Activated naive CD4-positive, alpha-beta T cell treated with anti-CD3 and anti-CD28 coated beads, Interleukin-2, amount 50 U/mL, for 72 hours (primary cell): ENCODE results near the gene PRMT1. TPM values are rescaled to one million over a fixed set of nuclear protein-coding genes. Genes with fewer than 3 reads are reported as not detected.

Experiments
- ATAC-seq, 2 donors: fragments of 150-1000 bp; cut with Tn5 transposase; 2 replicates each; pipeline ENCODE4 v1.10.0; 2021; ENCODE audit warnings: mild to moderate bottlenecking in 2 of 2, moderate library complexity in 2 of 2
- DNase-seq, 2 donors: peaks; one replicate each; pipeline ENCODE4 v3.0.0; 2021 to 2022; ENCODE audit warnings: low spot score in 2 of 2
- H3K27ac Mint-ChIP-seq, 2 donors: one replicate each; pipeline ENCODE4 v1.8.0; 2022; ENCODE audit warnings: mild to moderate bottlenecking in 2 of 2, mixed read lengths in 2 of 2
- H3K36me3 Mint-ChIP-seq, 2 donors: one replicate each; pipeline ENCODE4 v1.8.0; 2022; ENCODE audit warnings: mixed read lengths in 2 of 2
- H3K9me3 Mint-ChIP-seq, 2 donors: one replicate each; pipeline ENCODE4 v1.8.0; 2022; ENCODE audit warnings: mixed read lengths in 2 of 2
- total RNA-seq, 2 donors: library from RNA; stranded (reverse); gene quantifications; one replicate each; pipeline ENCODE4 v1.2.3, GENCODE V29; 2022

PRMT1 gene
- total RNA-seq, 2 donors from 2014 or later = 248 to 309 TPM

DNA sequence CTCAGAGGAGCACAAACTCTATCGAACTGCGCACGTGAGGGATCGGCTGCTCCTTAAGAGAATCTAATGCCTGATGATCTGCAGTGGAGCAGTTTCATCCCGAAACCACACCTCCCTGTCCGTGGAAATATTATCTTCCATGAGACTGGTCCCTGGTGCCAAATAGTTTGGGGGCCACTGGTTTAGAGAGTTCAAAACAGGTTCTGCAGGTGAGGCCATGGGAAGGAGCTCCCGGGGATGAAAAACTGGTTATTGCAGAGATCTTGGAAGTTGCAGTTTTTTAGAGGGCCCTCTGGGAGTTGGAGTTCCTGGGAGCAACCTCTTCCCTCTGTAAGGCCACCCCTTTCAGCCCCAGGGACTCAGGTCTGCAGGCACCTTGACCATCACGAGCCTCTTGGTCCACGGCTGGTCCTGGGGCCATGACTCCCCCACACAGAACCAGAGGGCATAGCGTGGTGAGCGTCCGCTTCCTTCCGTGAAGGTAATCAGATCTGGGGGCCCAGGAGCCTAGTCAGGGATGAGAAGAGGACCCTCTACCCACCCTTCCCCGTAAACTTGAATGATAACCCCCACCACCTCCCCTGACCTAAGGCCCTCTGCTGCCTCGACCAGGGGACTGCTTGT lies 16.6 kb upstream of the PRMT1 start:
- Mint-ChIP-seq H3K9me3 (no peaks in the 10 kb centered on the region), H3K36me3 (peaks cover 16 to 23% of the 10 kb centered on the region in 2 donors), H3K27ac (peak overlapping the region in 1 of 2 donors; percentile 22)
- DNase-seq (no peak), ATAC-seq (no peak)

DNA sequence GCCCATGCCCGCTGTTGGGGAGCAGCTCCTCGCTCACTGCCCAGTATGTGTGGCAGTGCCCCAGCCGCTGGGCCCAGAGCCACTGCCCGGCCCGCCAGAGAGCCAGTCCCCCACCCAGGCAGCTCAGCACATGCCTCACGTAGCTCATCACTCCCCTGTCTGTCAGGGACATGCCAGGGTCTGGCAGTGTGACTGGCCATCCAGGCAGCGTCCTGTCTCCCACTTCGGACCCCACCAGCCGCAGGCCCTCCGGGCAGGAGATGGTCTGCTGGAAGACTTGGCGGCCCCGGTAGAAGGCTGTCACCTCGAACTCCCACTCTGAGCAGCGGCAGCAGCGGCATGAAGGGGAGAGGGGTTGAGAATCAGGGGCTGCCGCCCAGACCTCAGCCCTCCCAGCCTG lies 15.1 kb upstream of the PRMT1 start:
- ATAC-seq (no peak), DNase-seq (no peak)
- H3K36me3 Mint-ChIP-seq = peaks cover 22% of the 10 kb centered on the region in 2 donors
- H3K9me3 Mint-ChIP-seq = no peaks in the 10 kb centered on the region
- peak overlapping the region in 1 of 2 donors; percentile 41 for H3K27ac Mint-ChIP-seq

GRCh38 chr19:49663224-49663623 lies 13.8 kb upstream of the PRMT1 start:
- Mint-ChIP-seq H3K36me3 (peaks cover 22% of the 10 kb centered on the region in 2 donors), H3K27ac (peak overlapping the region; percentile 41 to 99), H3K9me3 (no peaks in the 10 kb centered on the region)
- DNase-seq (no peak), ATAC-seq (no peak)

DNA sequence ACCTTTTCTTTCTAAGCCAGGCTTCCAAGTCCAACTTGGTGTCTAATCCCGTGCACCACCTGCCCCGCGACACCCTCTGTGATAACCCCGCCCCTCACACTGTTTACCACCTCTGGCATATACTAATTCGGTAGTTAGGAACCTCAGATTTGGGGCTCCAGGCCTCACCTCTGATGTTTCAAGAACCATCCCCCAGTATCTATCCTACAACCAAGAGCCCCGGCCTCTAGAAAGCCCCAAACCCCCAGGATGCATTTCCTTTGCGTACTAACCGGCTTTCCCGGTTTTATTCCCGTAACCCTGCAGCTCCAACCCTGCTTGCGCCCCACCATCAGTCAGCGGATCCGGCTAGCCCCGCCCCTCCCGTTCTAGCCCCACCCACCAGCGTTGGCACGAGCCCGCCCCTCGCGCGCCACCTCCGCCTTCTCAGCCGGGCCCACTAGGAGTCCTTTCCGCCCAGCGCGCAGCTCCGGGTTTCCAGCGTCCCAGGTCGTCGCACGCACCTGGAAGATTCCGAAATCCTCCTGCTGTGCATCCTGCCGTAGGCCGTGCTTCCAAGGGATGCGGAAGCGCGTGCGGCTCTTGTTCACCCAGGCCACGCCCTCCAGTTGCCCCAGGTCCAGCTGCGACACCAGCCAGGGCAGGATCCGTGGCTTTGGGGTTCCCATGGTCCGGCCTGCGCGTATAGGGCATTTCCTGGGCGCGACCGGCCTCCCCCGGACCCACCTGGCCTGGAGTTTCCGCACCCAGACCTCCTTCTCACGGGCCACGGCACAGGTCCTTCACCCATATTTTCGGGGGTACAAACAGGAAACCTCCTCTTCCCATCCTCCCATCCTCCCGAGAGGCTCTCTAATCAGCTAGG lies 12.7 kb upstream of the PRMT1 start:
- DNase-seq = peak; percentile 85 to 88
- H3K9me3 Mint-ChIP-seq = no peaks in the 10 kb centered on the region
- peaks cover 22% of the 10 kb centered on the region in 2 donors for H3K36me3 Mint-ChIP-seq
- peak overlapping the region; percentile 95 to 99 for H3K27ac Mint-ChIP-seq
- ATAC-seq = peak; percentile 69 to 74

- H3K9me3 Mint-ChIP-seq = no peaks in the 10 kb centered on the region
- no peak for ATAC-seq
- H3K36me3 Mint-ChIP-seq = peaks cover 22% of the 10 kb centered on the region in 2 donors
- no peak for DNase-seq
- peak overlapping the region; percentile 95 to 99 for H3K27ac Mint-ChIP-seq
Observed at GRCh38 chr19:49665036-49665350, 12.1 kb upstream of the PRMT1 start.

GRCh38 chr19:49665351-49666119 lies 11.5 kb upstream of the PRMT1 start, which contains the start of the genes BCL2L12 and IRF3:
BCL2L12 (plus strand) TSS chr19:49665933; CDS start chr19:49666693, 760 bp downstream.
IRF3 (minus strand) TSS chr19:49665857; CDS start chr19:49664838, 1,019 bp downstream.
- DNase-seq (peak; percentile 98 to 99), ATAC-seq (peak; percentile 87 to 89)
- peaks cover 22% of the 10 kb centered on the region in 2 donors for H3K36me3 Mint-ChIP-seq
- peak within 1 kb of the TSS; percentile 95 to 99 for H3K27ac Mint-ChIP-seq
- H3K9me3 Mint-ChIP-seq = no peaks in the 10 kb centered on the region

DNA sequence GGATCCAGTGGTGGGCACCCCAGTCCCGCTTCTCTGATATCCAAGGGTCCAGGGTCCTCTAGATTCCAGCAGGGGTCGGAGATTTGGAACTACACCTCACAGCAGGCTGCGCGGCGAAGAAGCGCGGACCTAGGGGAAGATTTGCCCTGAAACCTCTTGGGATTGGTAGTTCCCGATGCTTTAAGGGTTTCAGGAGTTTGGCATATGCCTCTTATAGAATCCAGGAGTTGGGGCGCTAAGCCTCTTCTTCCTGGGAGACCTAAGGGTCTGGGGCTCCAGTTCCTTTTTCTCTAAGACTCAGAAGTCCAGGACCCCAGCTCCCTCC lies 11.0 kb upstream of the PRMT1 start:
- no peak for DNase-seq
- Mint-ChIP-seq H3K9me3 (no peaks in the 10 kb centered on the region), H3K27ac (peak overlapping the region; percentile 95 to 99), H3K36me3 (peaks cover 22% of the 10 kb centered on the region in 2 donors)
- ATAC-seq = no peak

GRCh38 chr19:49667473-49667872 lies 9.6 kb upstream of the PRMT1 start:
- ATAC-seq (no peak), DNase-seq (no peak)
- no peaks in the 10 kb centered on the region for H3K9me3 Mint-ChIP-seq
- H3K27ac Mint-ChIP-seq = peak overlapping the region; percentile 86 to 95
- H3K36me3 Mint-ChIP-seq = peaks cover 22% of the 10 kb centered on the region in 2 donors

DNA sequence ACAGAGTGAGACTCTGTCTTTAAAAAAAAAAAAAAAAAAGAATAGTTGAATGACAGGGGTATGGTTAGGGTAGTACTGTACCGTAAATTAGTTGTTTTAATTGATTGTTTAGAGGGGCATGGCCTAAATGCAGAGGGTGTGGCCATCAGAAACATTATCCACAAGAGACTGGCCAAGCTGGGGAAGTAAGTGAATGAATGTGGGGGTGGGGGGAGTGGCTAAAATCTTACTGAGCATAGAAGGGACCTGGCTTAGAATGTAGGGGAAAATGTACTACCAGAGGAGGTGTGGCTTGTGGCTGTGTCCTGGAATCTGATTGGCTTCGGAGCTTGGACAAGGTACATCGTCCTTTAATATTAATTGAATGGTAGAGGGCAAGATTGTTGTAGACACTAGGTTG lies 7.6 kb upstream of the PRMT1 start:
- H3K36me3 Mint-ChIP-seq = peaks cover 14 to 15% of the 10 kb centered on the region in 2 donors
- ATAC-seq = no peak

DNA sequence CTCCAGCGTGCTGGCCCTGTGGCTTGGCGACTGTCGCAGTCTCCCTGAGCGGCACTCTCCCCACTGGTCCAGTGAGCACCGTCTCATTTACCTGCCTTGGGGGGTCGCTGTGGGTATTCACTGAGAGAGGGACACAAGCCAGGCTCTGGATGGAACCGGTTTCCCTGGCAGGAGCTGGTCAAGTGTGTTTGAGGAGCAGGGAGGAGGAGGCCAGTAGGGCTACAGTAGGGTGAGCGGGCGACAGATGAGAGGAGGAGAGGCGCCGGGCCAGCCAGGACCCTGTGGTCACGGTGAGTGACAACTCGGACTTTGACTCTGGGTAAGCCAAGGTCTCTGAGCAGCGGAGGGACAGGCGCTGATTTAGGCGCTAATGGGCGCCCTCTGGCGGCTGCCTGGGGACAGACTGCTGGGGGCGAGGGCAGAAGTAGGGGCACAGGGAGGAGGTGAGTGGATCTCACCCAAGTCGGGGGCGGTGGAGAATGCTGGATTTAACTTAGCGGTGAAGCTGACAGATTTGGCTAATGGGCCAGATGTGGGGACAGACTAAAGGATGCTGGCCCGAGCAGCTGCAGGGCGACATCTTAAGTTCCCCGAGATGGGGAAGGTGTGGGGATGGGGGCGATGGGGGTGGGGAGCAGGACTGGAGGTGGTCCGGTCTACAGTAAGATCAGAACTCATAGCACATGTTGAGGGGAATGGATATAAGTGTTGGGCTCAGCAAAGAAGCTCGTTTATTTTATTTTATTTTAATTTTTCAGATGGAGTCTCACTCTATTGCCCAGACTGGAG lies 4.7 kb upstream of the PRMT1 start:
- H3K36me3 Mint-ChIP-seq = peaks cover 4 to 6% of the 10 kb centered on the region in 2 donors
- H3K9me3 Mint-ChIP-seq = no peaks in the 10 kb centered on the region
- peak overlapping the region in 1 of 2 donors; percentile 56 for H3K27ac Mint-ChIP-seq

More for the DNA sequence above, 7.6 kb upstream of the PRMT1 start:
- Mint-ChIP-seq H3K9me3 (no peaks in the 10 kb centered on the region), H3K27ac (no peak overlapping the region)
- DNase-seq = no peak

DNA sequence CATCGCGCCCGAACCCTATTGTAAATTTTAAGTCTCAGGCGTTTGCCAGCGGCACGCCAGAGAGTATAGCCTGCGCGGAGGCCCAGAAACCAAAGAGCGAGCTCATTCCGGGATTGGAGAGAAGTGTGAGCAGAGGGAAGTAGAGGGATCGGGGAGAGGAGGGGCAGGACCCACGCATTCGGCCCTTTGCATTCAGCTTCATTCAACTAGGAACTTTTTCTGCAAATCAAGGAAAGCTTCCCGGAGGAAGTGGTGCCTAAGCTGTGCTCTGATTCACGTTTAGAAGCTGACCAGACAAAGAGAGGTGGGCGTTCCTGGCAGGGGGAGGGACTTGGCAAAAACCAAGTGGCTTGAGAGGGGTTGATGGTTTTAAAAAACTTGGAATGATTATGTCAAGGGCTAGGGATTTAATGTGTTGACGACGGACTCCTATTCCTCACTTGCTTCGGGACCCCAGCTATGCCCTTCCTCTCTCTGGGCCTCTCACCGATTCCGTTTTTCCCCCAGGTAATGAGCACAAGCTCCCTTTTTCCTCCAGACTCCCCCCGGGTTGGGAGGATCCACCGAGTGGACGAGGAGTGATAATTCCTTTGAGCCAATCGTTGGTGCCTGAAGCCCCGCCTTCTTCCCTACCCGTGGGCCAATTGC lies 811 bp upstream of the PRMT1 start:
- ATAC-seq (peak; percentile 19 to 25), DNase-seq (peak; percentile 50 to 73)
- Mint-ChIP-seq H3K36me3 (peaks cover 11% of the 10 kb centered on the region in 2 donors), H3K27ac (peak overlapping the region; percentile 98 to 99), H3K9me3 (no peaks in the 10 kb centered on the region)

More for the DNA sequence above, 4.7 kb upstream of the PRMT1 start:
- ATAC-seq = no peak
- peak; percentile 78 to 87 for DNase-seq

DNA sequence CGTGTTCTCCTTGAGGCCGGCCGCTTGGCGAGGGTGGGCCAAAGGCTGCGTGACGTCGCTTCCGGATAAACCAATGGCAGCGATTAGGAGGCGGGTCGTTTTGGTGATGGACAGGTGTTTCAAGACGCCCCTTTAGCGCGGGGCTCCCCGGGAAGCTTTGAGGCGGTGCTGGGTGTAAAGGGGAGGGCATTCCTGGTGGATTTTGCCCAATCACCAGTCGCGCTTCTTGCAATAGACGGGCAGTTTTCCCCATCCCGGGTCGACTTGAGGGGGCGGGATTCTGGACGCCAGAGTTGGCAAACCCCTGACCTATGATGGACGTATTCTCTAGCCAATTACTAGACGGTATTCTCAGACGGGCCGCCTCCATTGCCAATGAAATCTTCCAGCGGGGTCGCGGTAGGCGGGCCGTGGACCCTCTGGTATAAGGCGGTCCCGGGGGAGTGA lies 264 bp upstream of the PRMT1 start:
- peak overlapping the region; percentile 98 to 99 for H3K27ac Mint-ChIP-seq
- ATAC-seq (peak; percentile 84), DNase-seq (peak; percentile 96 to 100)
- peaks cover 11% of the 10 kb centered on the region in 2 donors for H3K36me3 Mint-ChIP-seq
- H3K9me3 Mint-ChIP-seq = no peaks in the 10 kb centered on the region

DNA sequence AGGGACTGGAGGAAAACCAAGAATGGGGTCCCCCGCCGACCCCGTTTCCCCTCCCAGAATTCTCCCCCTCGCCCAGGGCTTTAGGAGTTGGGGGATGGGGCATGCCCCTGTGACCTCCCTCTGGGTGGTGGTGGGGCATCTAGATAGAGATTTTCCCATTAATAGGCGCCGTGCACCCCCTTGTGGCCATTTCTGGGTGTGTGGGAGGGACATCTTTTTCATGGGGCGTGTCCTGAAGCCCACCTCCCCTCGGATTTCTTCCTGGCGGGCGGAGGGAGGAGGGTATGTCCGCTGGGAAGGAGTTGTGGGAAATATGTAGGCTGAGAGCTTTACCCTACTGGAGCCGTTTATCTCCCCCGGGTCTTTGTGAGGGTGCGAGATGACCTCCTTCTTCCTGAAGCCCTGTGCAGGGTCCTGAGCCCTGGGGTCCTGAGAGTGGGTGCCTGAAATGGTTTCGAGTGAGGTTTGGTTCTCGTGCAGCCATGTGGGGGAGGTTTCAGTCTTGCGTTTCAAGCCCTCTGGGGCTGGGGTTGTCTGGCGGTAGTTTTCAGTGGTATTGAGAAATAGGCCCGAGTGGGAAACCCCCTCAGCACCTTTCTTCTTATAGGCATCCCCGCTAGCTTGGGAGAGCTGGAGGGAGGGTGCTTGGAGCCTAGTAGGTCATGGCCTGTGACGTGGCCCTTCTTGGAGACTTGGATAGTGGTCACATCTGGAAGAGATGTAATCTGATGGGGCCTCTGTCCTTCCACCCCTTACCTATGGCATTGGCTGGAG lies 1.0 kb downstream of the PRMT1 start:
- Mint-ChIP-seq H3K36me3 (peaks cover 11% of the 10 kb centered on the region in 2 donors), H3K9me3 (no peaks in the 10 kb centered on the region), H3K27ac (peak overlapping the region; percentile 97 to 99)
- DNase-seq (peak; percentile 80 to 85), ATAC-seq (peak; percentile 8 to 33)

DNA sequence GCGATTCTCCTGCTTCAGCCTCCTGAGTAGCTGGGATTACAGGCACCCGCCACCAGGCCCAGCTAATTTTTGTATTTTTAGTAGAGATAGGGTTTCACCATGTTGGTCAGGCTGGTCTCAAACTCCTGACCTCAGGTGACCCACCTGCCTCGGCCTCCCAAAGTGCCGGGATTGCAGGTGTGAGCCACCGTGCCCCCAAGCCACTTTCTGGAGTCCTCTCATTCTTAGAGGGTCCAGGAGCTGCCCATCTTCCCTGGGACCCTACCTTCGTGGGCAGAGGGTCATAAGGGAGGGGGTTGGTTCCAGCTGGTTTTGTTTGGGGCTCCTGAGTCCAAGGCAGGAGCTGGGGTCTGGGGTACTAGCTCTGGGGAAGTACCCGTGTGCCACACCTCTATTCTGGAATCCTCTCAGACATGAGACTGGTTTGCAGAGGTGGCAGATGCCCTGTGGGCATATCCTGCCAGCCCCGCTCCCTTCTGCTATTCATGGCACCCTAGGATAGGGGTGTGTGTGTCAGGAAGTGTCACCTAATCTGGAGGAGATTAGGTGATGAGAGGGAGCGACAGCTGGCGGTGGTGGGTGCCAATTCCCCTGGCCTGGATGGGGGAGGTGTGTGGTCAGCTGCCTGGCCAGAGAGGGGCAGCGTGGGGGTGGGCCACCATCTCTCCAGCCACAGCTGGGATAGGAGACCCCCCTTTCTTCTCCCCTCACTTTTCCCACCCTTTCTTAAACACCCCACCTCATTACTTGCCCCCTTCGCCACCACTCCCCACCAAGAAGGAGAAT lies 2.1 kb downstream of the PRMT1 start:
- DNase-seq = no peak
- no peak for ATAC-seq
- Mint-ChIP-seq H3K36me3 (peaks cover 11 to 17% of the 10 kb centered on the region in 2 donors), H3K9me3 (no peaks in the 10 kb centered on the region), H3K27ac (peak overlapping the region; percentile 97 to 99)
